Body of pancreas (tissue), 4 donors: Measurements from ENCODE around the gene SVEP1. TPM values are rescaled to one million over a fixed set of nuclear protein-coding genes. Genes with fewer than 3 reads are reported as not detected.

Experiments
- ATAC-seq: fragments of 150-250 bp; one replicate; pipeline ENCODE4 v1.9.1; 2016
- DNase-seq, 4 donors: peaks; one replicate each; pipeline ENCODE4 v3.0.0-alpha.2; 2019
- H3K27ac ChIP-seq, 4 donors: fragments of 200-600 bp; sonication (generic); 1 replicate in 3 of 4; 2 replicates in 1 of 4; pipeline versions ENCODE4 v1.5.1 to v1.6.1; 2016 to 2019; ENCODE audit warnings: mild to moderate bottlenecking in 1 of 4, mixed read lengths in 1 of 4, moderate library complexity in 1 of 4
- H3K27me3 ChIP-seq, 2 donors: fragments of 200-600 bp; sonication (generic); one replicate each; pipeline ENCODE4 v1.6.0; 2016; ENCODE audit warnings: mild to moderate bottlenecking in 1 of 2
- H3K36me3 ChIP-seq, 2 donors: fragments of 200-600 bp; sonication (generic); replicated peaks in 1 of 2; 2 replicates each; pipeline ENCODE4 v1.5.1; 2016; ENCODE audit warnings: low read depth in 2 of 2; ENCODE audit not compliant: insufficient read depth in 1 of 2
- H3K4me1 ChIP-seq: fragments of 200-600 bp; sonication (generic); one replicate; pipeline ENCODE4 v1.6.0; 2016
- H3K4me3 ChIP-seq, 2 donors: fragments of 200-600 bp; sonication (generic); 1 replicate in 1 of 2; 2 replicates in 1 of 2; pipeline ENCODE4 v1.5.1; 2016 to 2019
- H3K9me3 ChIP-seq, 3 donors: fragments of 200-600 bp; sonication (generic); 1 replicate in 2 of 3; 2 replicates in 1 of 3; pipeline ENCODE4 v1.5.1; 2016
- CTCF ChIP-seq, 7 experiments: fragments of 450-650 bp in 4 of 7; fragments of 200-600 bp in 3 of 7; sonication (generic) in 3 of 7; IDR thresholded peaks; one replicate each; pipeline ENCODE4 v1.5.1; 2016 to 2019; ENCODE audit warnings: antibody characterized with exemption in 7 of 7
- POLR2A ChIP-seq, 3 donors: fragments of 450-650 bp; IDR thresholded peaks; one replicate each; pipeline ENCODE4 v1.6.1; 2016; ENCODE audit warnings: antibody characterized with exemption in 3 of 3, mild to moderate bottlenecking in 2 of 3
- WGBS, 2 donors: methylation state at CpG; one replicate each; pipeline ENCODE4 v1.1.5; 2017; 5-methylcytosine and 5-hydroxymethylcytosine counted together
- intact Hi-C: fragments of 100-400 bp; cut with DNase I; formaldehyde crosslinking; loops from one replicate; pipeline ENCODE4 v1.15.1; 2023
- total RNA-seq, 2 donors: library from RNA; depleted of rRNA; stranded (reverse); fragments of >200 nt; gene quantifications; one replicate each; pipeline ENCODE4 v1.1.0, GENCODE V29; 2016

Gene SVEP1
- total RNA-seq, 2 donors from 2014 or later: 23.7 to 34.0 TPM

- Histone ChIP-seq H3K4me1 (no peaks in the 10 kb centered on the region), H3K36me3 (no peaks in the 10 kb centered on the region), H3K27ac (no peak overlapping the region), H3K4me3 (no peak overlapping the region), H3K27me3 (no peaks in the 10 kb centered on the region), H3K9me3 (no peaks in the 10 kb centered on the region)
- DNase-seq: no peak
- TF ChIP-seq POLR2A (IDR thresholded peaks at IDR 0.05) (no peak), CTCF (IDR thresholded peaks at IDR 0.05) (no peak)
- no peak for ATAC-seq
- intact Hi-C loops: no loop called here
- WGBS, 2 donors: 72 to 79% methylated on average over 4 of the region's 4 CpGs
These were observed 222.7 kb downstream of the SVEP1 start for GRCh38 chr9:110356639-110357395.

GRCh38 chr9:110355911-110356310 is 223.6 kb downstream of the SVEP1 start:
- WGBS, 2 donors: 72 to 78% methylated on average over 2 of the region's 2 CpGs
- no peaks in the 10 kb centered on the region for H3K4me1 ChIP-seq
- DNase-seq (no peak), ATAC-seq (no peak)
- H3K27me3 ChIP-seq: no peaks in the 10 kb centered on the region
- no peaks in the 10 kb centered on the region for H3K36me3 ChIP-seq
- intact Hi-C loops: no loop called here
- TF ChIP-seq CTCF (IDR thresholded peaks at IDR 0.05) (no peak), POLR2A (IDR thresholded peaks at IDR 0.05) (no peak)
- H3K27ac ChIP-seq: no peak overlapping the region
- H3K4me3 ChIP-seq: no peak overlapping the region
- no peaks in the 10 kb centered on the region for H3K9me3 ChIP-seq

DNA sequence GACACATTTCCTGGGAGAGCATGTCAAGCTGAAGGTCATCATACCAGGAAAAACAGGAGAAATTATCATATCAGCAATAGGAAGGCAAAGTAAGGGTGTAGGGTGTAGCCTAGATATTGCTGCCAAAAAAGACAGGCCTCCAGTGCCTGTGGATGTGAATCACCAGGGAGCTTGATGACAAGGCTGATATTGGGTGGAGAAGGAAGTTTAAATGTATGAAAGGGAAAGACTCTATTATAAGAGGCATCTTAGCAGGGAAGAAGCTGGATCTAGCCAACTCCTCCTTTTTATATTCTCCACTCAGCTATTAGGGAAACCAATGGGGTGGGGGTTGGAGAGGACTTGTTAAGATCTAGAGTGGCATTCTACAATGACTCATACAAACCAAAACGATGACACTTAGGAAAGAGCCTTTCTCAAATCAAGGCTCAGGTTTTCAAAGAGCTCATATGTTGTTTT is 228.5 kb downstream of the SVEP1 start:
- ATAC-seq: no peak
- intact Hi-C loops: no loop called here

DNA sequence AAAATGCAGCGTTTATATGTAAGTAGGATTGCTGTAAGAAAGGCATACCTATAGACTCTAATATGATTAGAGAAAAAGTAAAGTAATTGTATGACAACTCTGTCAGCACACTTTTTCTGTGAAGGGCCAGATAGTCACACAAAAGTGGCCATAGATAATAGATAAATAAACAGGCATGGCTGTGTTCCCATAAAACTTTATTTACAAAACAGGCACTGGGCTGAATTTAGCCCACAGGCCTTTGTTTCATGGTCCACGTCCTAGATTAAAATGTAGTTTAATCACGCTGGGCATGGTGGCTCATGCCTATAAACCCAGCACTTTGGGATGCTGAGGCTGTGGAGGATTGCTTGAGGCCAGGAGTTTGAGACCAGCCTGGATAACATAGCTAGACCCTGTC is 233.2 kb downstream of the SVEP1 start:
- intact Hi-C loops: no loop called here
- TF ChIP-seq CTCF (IDR thresholded peaks at IDR 0.05) (no peak), POLR2A (IDR thresholded peaks at IDR 0.05) (no peak)
- WGBS, 2 donors: 39 to 50% methylated on average over 3 of the region's 3 CpGs

More for the DNA sequence above, 228.5 kb downstream of the SVEP1 start:
- DNase-seq: no peak
- H3K27ac ChIP-seq: no peak overlapping the region
- no peak for TF ChIP-seq POLR2A (IDR thresholded peaks at IDR 0.05)
- no peak for TF ChIP-seq CTCF (IDR thresholded peaks at IDR 0.05)
- H3K27me3 ChIP-seq: no peaks in the 10 kb centered on the region
- no peaks in the 10 kb centered on the region for H3K36me3 ChIP-seq
- H3K4me3 ChIP-seq: no peak overlapping the region
- H3K9me3 ChIP-seq: no peaks in the 10 kb centered on the region
- no peaks in the 10 kb centered on the region for H3K4me1 ChIP-seq
- WGBS, 2 donors: 42 to 71% methylated on average over 1 of the region's 1 CpG

GRCh38 chr9:110344821-110345220 is 234.7 kb downstream of the SVEP1 start:
- ATAC-seq: no peak
- no peaks in the 10 kb centered on the region for H3K27me3 ChIP-seq
- TF ChIP-seq CTCF (IDR thresholded peaks at IDR 0.05) (no peak), POLR2A (IDR thresholded peaks at IDR 0.05) (no peak)
- H3K4me1 ChIP-seq: no peaks in the 10 kb centered on the region
- intact Hi-C loops: no loop called here
- H3K27ac ChIP-seq: no peak overlapping the region
- H3K36me3 ChIP-seq: no peaks in the 10 kb centered on the region
- no peaks in the 10 kb centered on the region for H3K9me3 ChIP-seq
- H3K4me3 ChIP-seq: no peak overlapping the region
- 72 to 76% methylated on average over 6 of the region's 6 CpGs for WGBS, 2 donors
- no peak for DNase-seq

More for the DNA sequence above, 233.2 kb downstream of the SVEP1 start:
- H3K27ac ChIP-seq: no peak overlapping the region
- H3K27me3 ChIP-seq: no peaks in the 10 kb centered on the region
- no peak for ATAC-seq
- no peak for DNase-seq
- no peaks in the 10 kb centered on the region for H3K36me3 ChIP-seq
- H3K9me3 ChIP-seq: no peaks in the 10 kb centered on the region
- no peak overlapping the region for H3K4me3 ChIP-seq
- H3K4me1 ChIP-seq: no peaks in the 10 kb centered on the region
